Suprapubic skin (tissue), 4 donors: Measurements from ENCODE around the gene ZNF841. TPM values are rescaled to one million over a fixed set of nuclear protein-coding genes. Genes with fewer than 3 reads are reported as not detected.
"Not testable (repeated sequence)": the region's sequence is repeated elsewhere in the genome, so short reads cannot be mapped to it uniquely, and the experiment has no call there.

ENCODE experiments used
- DNase-seq, 2 donors: peaks; one replicate each; pipeline ENCODE4 v3.0.0-alpha.2; 2019; ENCODE audit warnings: low spot score in 2 of 2
- H3K27ac ChIP-seq: fragments of 200-600 bp; sonication (generic); one replicate; pipeline ENCODE4 v1.5.1; 2019
- H3K27me3 ChIP-seq: fragments of 200-600 bp; sonication (generic); one replicate; pipeline ENCODE4 v1.5.1; 2019
- H3K36me3 ChIP-seq: fragments of 200-600 bp; sonication (generic); one replicate; pipeline ENCODE4 v1.5.1; 2019
- H3K4me1 ChIP-seq: fragments of 200-600 bp; sonication (generic); one replicate; pipeline ENCODE4 v1.5.1; 2019
- H3K4me3 ChIP-seq: fragments of 200-600 bp; sonication (generic); one replicate; pipeline ENCODE4 v1.5.1; 2019; ENCODE audit warnings: mild to moderate bottlenecking
- H3K9me3 ChIP-seq: fragments of 200-600 bp; sonication (generic); one replicate; pipeline ENCODE4 v1.5.1; 2019
- CTCF ChIP-seq, 2 donors: fragments of 200-600 bp in 1 of 2; fragments of 450-650 bp in 1 of 2; sonication (generic) in 1 of 2; IDR thresholded peaks; one replicate each; pipeline ENCODE4 v1.5.1; 2016 to 2019; ENCODE audit warnings: antibody characterized with exemption in 2 of 2, mild to moderate bottlenecking in 1 of 2, moderate library complexity in 1 of 2
- EP300 ChIP-seq: sonication (generic); formaldehyde crosslinking; IDR thresholded peaks from one replicate; pipeline ENCODE4 v1.6.1; 2017; ENCODE audit warnings: antibody characterized with exemption
- POLR2A ChIP-seq, 2 donors: fragments of 450-650 bp; IDR thresholded peaks; one replicate each; pipeline ENCODE4 v1.6.1; 2017; ENCODE audit warnings: antibody characterized with exemption in 2 of 2, mild to moderate bottlenecking in 2 of 2, moderate library complexity in 2 of 2
- POLR2AphosphoS5 ChIP-seq, 3 donors: sonication (generic); formaldehyde crosslinking; IDR thresholded peaks; one replicate each; pipeline ENCODE4 v1.6.1; 2017; ENCODE audit warnings: antibody characterized with exemption in 3 of 3
- WGBS: methylation state at CpG from one replicate; pipeline ENCODE4 v1.1.5; 2018; 5-methylcytosine and 5-hydroxymethylcytosine counted together
- total RNA-seq, 4 donors: library from RNA; depleted of rRNA; stranded (reverse); fragments of >200 nt; gene quantifications; one replicate each; pipeline ENCODE4 v1.1.0, GENCODE V29; 2016

The ZNF841 gene
- total RNA-seq, 4 donors from 2014 or later = 12.4 to 33.7 (median 18.6) TPM

GRCh38 chr19:52028780-52029123 is 66.8 kb downstream of the ZNF841 start:
- peaks cover 24% of the 10 kb centered on the region for H3K9me3 ChIP-seq

GRCh38 chr19:52028027-52028779 is 67.4 kb downstream of the ZNF841 start, which contains the start of gene ZNF614:
TSS of gene ZNF614 (minus strand) at chr19:52028379. CDS start at chr19:52025745, 2,634 bp downstream.
- under 1% methylated on average over 48 of the region's 53 CpGs for WGBS
- no peak for TF ChIP-seq EP300
- peak in 2 of 3 donors; percentile 47 to 50 for TF ChIP-seq POLR2AphosphoS5 (IDR thresholded peaks at IDR 0.05)
- peak in 1 of 2 donors; percentile 39 for TF ChIP-seq POLR2A (IDR thresholded peaks at IDR 0.05)
- no peak for TF ChIP-seq CTCF (IDR thresholded peaks at IDR 0.05)
- Histone ChIP-seq H3K36me3 (peaks cover 28% of the 10 kb centered on the region), H3K9me3 (peaks cover 23% of the 10 kb centered on the region), H3K27ac (peak within 1 kb of the TSS; percentile 88), H3K4me1 (peaks cover 16% of the 10 kb centered on the region), H3K4me3 (peak within 1 kb of the TSS; percentile 79), H3K27me3 (no peaks in the 10 kb centered on the region)
- peak; percentile 83 to 89 for DNase-seq

More at GRCh38 chr19:52028780-52029123, 66.8 kb downstream of the ZNF841 start:
- H3K27me3 ChIP-seq = no peaks in the 10 kb centered on the region
- H3K4me3 ChIP-seq = peak overlapping the region; percentile 79
- peaks cover 16% of the 10 kb centered on the region for H3K4me1 ChIP-seq
- TF ChIP-seq POLR2A (IDR thresholded peaks at IDR 0.05) (no peak), EP300 (no peak), CTCF (IDR thresholded peaks at IDR 0.05) (no peak), POLR2AphosphoS5 (IDR thresholded peaks at IDR 0.05) (no peak)
- WGBS = 24% methylated on average over 5 of the region's 5 CpGs
- peak overlapping the region; percentile 88 for H3K27ac ChIP-seq
- peaks cover 23% of the 10 kb centered on the region for H3K36me3 ChIP-seq
- no peak for DNase-seq

- H3K4me3 ChIP-seq, H3K27me3 ChIP-seq, H3K27ac ChIP-seq, DNase-seq: not testable (repeated sequence)
- peaks cover 28% of the 10 kb centered on the region for H3K9me3 ChIP-seq
- peaks cover 16% of the 10 kb centered on the region for H3K4me1 ChIP-seq
- H3K36me3 ChIP-seq = peaks cover 45% of the 10 kb centered on the region
- 82% methylated on average over 15 of the region's 15 CpGs for WGBS
Observed at GRCh38 chr19:52026255-52026990, 69.1 kb downstream of the ZNF841 start.

- H3K4me3 ChIP-seq, H3K27me3 ChIP-seq, DNase-seq, H3K27ac ChIP-seq: not testable (repeated sequence)
- WGBS = 95% methylated on average over 4 of the region's 4 CpGs
- peaks cover 65% of the 10 kb centered on the region for H3K36me3 ChIP-seq
- peaks cover 43% of the 10 kb centered on the region for H3K9me3 ChIP-seq
- peaks cover 16% of the 10 kb centered on the region for H3K4me1 ChIP-seq
Observed at GRCh38 chr19:52024478-52024877, 71.1 kb downstream of the ZNF841 start.

- H3K27ac ChIP-seq = no peak overlapping the region
- peaks cover 88% of the 10 kb centered on the region for H3K36me3 ChIP-seq
- 94% methylated on average over 15 of the region's 15 CpGs for WGBS
- TF ChIP-seq EP300 (no peak), POLR2A (IDR thresholded peaks at IDR 0.05) (no peak), CTCF (IDR thresholded peaks at IDR 0.05) (no peak), POLR2AphosphoS5 (IDR thresholded peaks at IDR 0.05) (no peak)
- H3K4me3 ChIP-seq = no peak overlapping the region
- peaks cover 3% of the 10 kb centered on the region for H3K4me1 ChIP-seq
- H3K9me3 ChIP-seq = peaks cover 60% of the 10 kb centered on the region
- H3K27me3 ChIP-seq = no peaks in the 10 kb centered on the region
- no peak for DNase-seq
Observed at GRCh38 chr19:52022193-52022592, 73.4 kb downstream of the ZNF841 start.

GRCh38 chr19:52020506-52020905 is 75.1 kb downstream of the ZNF841 start:
- no peak overlapping the region for H3K27ac ChIP-seq
- peaks cover 100% of the 10 kb centered on the region for H3K36me3 ChIP-seq
- no peak overlapping the region for H3K4me3 ChIP-seq

More at GRCh38 chr19:52020506-52020905, 75.1 kb downstream of the ZNF841 start:
- TF ChIP-seq POLR2AphosphoS5 (IDR thresholded peaks at IDR 0.05) (no peak), CTCF (IDR thresholded peaks at IDR 0.05) (no peak), POLR2A (IDR thresholded peaks at IDR 0.05) (no peak), EP300 (no peak)
- no peaks in the 10 kb centered on the region for H3K27me3 ChIP-seq
- H3K9me3 ChIP-seq = peaks cover 66% of the 10 kb centered on the region
- H3K4me1 ChIP-seq = no peaks in the 10 kb centered on the region
- DNase-seq = no peak
- WGBS = 96% methylated on average over 4 of the region's 4 CpGs
